CD4-positive, alpha-beta T cell (primary cell): ENCODE measurements around the gene MPP1. TPM values are rescaled to one million over a fixed set of nuclear protein-coding genes. Genes with fewer than 3 reads are reported as not detected.
"Not testable (repeated sequence)": the region's sequence is repeated elsewhere in the genome, so short reads cannot be mapped to it uniquely, and the experiment has no call there.

ENCODE experiments used
- ATAC-seq: fragments of 200-7000 bp; cut with Tn5 transposase; one replicate; pipeline ENCODE4 v1.10.0; 2022; ENCODE audit warnings: mild to moderate bottlenecking; ENCODE audit not compliant: poor library complexity
- CTCF ChIA-PET: fragments of 350-600 bp; sonication (Branson Sonifier 250); formaldehyde crosslinking; loops from one replicate; lab custom pipeline; 2021; ENCODE audit warnings: antibody characterized with exemption, inconsistent platforms; lab: Charles Lee
- POLR2A ChIA-PET: fragments of 350-600 bp; sonication (Branson Sonifier 250); formaldehyde crosslinking; loops from one replicate; lab custom pipeline; 2021; ENCODE audit warnings: antibody characterized with exemption, inconsistent platforms; lab: Charles Lee
- DNase-seq, 14 experiments: peaks; one replicate each; pipeline ENCODE4 v3.0.0-alpha.2; 2013 to 2020; ENCODE audit warnings: mixed read lengths in 2 of 14
- H3K27ac ChIP-seq, 2 donors: one replicate each; pipeline versions ENCODE4 v1.5.1 to v1.7.0; 2013; ENCODE audit warnings: low read length in 2 of 2, low read depth in 1 of 2, mild to moderate bottlenecking in 1 of 2
- H3K27me3 ChIP-seq, 2 experiments: 1 replicate in 1 of 2; 2 replicates in 1 of 2; pipeline versions ENCODE4 v1.6.1 to v1.7.0; 2013; ENCODE audit warnings: low read length in 2 of 2, control low read depth in 1 of 2, mild to moderate bottlenecking in 1 of 2, moderate library complexity in 1 of 2; ENCODE audit not compliant: insufficient read depth in 2 of 2, control insufficient read depth in 1 of 2
- H3K36me3 ChIP-seq: one replicate; pipeline ENCODE4 v1.6.1; 2013; ENCODE audit warnings: low read length, control low read depth; ENCODE audit not compliant: insufficient read depth
- H3K4me1 ChIP-seq: one replicate; pipeline ENCODE4 v1.6.1; 2013; ENCODE audit warnings: low read length, control low read depth; ENCODE audit not compliant: insufficient read depth
- H3K4me3 ChIP-seq: one replicate; pipeline ENCODE4 v1.5.1; 2013; ENCODE audit warnings: mild to moderate bottlenecking, low read length, moderate library complexity
- H3K9me3 ChIP-seq, 2 experiments: 1 replicate in 1 of 2; 2 replicates in 1 of 2; pipeline versions ENCODE4 v1.6.1 to v1.7.0; 2013; ENCODE audit warnings: low read length in 2 of 2, mild to moderate bottlenecking in 2 of 2, control low read depth in 1 of 2, moderate library complexity in 1 of 2; ENCODE audit not compliant: control insufficient read depth in 1 of 2, insufficient read depth in 1 of 2
- H3K27ac Mint-ChIP-seq: one replicate; pipeline ENCODE4 v1.8.0; 2020; ENCODE audit warnings: mixed read lengths
- H3K27me3 Mint-ChIP-seq: one replicate; pipeline ENCODE4 v1.8.0; 2021; ENCODE audit warnings: mixed read lengths
- H3K36me3 Mint-ChIP-seq: one replicate; pipeline ENCODE4 v1.8.0; 2021; ENCODE audit warnings: low read depth, mixed read lengths
- H3K4me1 Mint-ChIP-seq: one replicate; pipeline ENCODE4 v1.8.0; 2021; ENCODE audit warnings: low read depth, mixed read lengths
- H3K4me3 Mint-ChIP-seq: one replicate; pipeline ENCODE4 v1.8.0; 2020; ENCODE audit warnings: mild to moderate bottlenecking, mixed read lengths
- H3K9me3 Mint-ChIP-seq: one replicate; pipeline ENCODE4 v1.8.0; 2020; ENCODE audit warnings: mixed read lengths
- intact Hi-C, 2 experiments: fragments of 100-400 bp; cut with DNase I in 1 of 2; cut with micrococcal nuclease in 1 of 2; formaldehyde crosslinking; loops; one replicate each; pipeline versions ENCODE4 v1.15.1 to v1.9.0; 2023 to 2025; cut with DNase I, micrococcal nuclease
- total RNA-seq, 174 experiments: library from RNA in 2 of 174; stranded (reverse) in 2 of 174; gene quantifications; one replicate each; pipeline ENCODE4 v1.2.3 and lab custom pipeline; 2021 to 2026
- TF ChIP-seq, protein P1 (sequence below): fragments of 200-600 bp; IDR thresholded peaks from one replicate; pipeline ENCODE4 v1.8.0; 2022; ENCODE audit warnings: antibody characterized with exemption, mild to moderate bottlenecking

The MPP1 gene
- total RNA-seq, 2 experiments from 2014 or later, result 10.7 to 13.1 TPM

DNA sequence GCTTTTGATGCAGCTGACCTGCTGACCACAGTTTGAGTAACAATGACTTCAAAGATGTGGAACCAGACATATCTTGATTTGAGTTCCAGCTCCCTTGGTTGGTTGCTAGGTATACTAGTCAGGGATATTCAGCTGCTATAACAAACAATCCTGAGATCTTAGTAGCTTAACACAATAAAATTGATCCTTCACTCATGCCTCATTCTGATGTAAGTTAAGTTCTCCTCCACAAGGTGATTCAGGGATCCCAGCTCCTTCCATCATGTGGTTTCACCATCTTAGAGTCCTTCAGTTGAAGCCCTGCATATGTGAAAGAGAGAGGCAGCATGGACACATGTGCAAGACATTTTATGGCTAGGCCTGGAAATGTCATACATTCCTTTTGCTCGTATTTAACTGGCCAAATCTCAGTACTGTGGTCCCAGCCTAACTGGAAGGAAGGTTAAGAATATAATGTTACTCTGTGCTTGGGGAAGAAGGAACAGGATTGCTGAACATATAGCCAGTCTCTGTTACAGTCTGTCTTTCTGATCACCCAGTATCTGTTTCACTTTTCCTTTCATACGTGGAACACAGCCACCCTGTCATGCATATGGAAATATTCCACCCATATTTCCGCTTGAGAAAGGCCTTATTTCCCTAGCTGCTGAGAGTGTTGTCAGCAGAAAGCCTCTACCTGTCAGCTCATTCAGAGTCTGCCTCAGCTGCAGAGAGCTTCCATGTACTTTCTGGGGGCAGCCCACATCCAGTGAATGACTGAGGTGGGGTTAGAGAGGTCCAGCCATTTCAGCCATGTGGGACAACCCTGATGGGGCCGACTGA is 22.1 kb upstream of the MPP1 start:
- no peak overlapping the region for H3K4me3 Mint-ChIP-seq
- H3K9me3 Mint-ChIP-seq, result no peaks in the 10 kb centered on the region
- no peaks in the 10 kb centered on the region for H3K36me3 Mint-ChIP-seq
- Histone ChIP-seq H3K36me3 (no peaks in the 10 kb centered on the region), H3K4me3 (no peak overlapping the region), H3K27ac (peak overlapping the region in 1 of 2 donors; percentile 10), H3K9me3 (no peaks in the 10 kb centered on the region), H3K4me1 (peaks cover 11% of the 10 kb centered on the region), H3K27me3 (no peaks in the 10 kb centered on the region)
- no peaks in the 10 kb centered on the region for H3K27me3 Mint-ChIP-seq
- intact Hi-C loops, result no loop called here
- DNase-seq (peak in 3 of 14 experiments; percentile 24 to 67 (median 29)), ATAC-seq (peak; percentile 26)
- TF ChIP-seq, protein P1, sequence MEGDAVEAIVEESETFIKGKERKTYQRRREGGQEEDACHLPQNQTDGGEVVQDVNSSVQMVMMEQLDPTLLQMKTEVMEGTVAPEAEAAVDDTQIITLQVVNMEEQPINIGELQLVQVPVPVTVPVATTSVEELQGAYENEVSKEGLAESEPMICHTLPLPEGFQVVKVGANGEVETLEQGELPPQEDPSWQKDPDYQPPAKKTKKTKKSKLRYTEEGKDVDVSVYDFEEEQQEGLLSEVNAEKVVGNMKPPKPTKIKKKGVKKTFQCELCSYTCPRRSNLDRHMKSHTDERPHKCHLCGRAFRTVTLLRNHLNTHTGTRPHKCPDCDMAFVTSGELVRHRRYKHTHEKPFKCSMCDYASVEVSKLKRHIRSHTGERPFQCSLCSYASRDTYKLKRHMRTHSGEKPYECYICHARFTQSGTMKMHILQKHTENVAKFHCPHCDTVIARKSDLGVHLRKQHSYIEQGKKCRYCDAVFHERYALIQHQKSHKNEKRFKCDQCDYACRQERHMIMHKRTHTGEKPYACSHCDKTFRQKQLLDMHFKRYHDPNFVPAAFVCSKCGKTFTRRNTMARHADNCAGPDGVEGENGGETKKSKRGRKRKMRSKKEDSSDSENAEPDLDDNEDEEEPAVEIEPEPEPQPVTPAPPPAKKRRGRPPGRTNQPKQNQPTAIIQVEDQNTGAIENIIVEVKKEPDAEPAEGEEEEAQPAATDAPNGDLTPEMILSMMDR, result no peak
- ChIA-PET CTCF (no interaction called here), POLR2A (interaction anchor here (1.2 kb wide), 1 partner anchor 22 kb away, joined by 5 read pairs; the partner anchor contains the start of gene MPP1)
- H3K27ac Mint-ChIP-seq, result peak overlapping the region; percentile 71
- no peaks in the 10 kb centered on the region for H3K4me1 Mint-ChIP-seq

DNA sequence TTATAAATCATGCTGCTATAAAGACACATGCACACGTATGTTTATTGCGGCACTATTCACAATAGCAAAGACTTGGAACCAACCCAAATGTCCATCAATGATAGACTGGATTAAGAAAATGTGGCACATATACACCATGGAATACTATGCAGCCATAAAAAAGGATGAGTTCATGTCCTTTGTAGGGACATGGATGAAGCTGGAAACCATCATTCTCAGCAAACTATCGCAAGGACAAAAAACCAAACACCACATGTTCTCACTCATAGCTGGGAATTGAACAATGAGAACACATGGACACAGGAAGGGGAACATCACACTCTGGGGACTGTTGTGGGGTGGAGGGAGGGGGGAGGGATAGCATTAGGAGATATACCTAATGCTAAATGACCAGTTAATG is 20.3 kb upstream of the MPP1 start:
- H3K4me1 Mint-ChIP-seq, result not testable (repeated sequence)

DNA sequence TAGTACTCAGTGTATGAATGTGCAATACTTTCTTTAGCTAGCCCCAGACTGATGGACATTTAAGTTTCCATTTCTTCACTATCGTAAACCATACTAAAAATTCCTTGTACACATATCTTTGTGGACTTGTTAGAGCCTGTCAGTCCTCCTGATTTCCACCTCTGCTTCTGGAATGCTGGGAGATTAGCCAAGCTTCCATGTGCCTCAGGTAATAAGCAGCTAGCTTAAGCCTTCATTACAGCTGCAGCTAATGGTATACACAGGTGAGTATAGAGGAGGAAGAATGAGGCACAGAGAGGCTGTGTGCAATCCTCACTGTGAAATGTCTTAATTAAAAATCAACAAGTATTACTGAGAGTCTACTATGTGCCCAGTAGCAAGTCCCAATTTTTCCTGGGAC is 19.4 kb upstream of the MPP1 start:
- Mint-ChIP-seq H3K27me3 (no peaks in the 10 kb centered on the region), H3K9me3 (no peaks in the 10 kb centered on the region), H3K27ac (no peak overlapping the region), H3K4me3 (no peak overlapping the region), H3K4me1 (no peaks in the 10 kb centered on the region), H3K36me3 (no peaks in the 10 kb centered on the region)
- DNase-seq (no peak), ATAC-seq (no peak)
- no peak overlapping the region for H3K27ac ChIP-seq
- H3K9me3 ChIP-seq, result no peaks in the 10 kb centered on the region
- TF ChIP-seq, protein P1, result no peak
- H3K27me3 ChIP-seq, result no peaks in the 10 kb centered on the region
- no peaks in the 10 kb centered on the region for H3K36me3 ChIP-seq
- peaks cover 9% of the 10 kb centered on the region for H3K4me1 ChIP-seq
- H3K4me3 ChIP-seq, result no peak overlapping the region
- CTCF ChIA-PET, result no interaction called here
- intact Hi-C loops, result no loop called here
- POLR2A ChIA-PET, result no interaction called here

More for the DNA sequence above, 20.3 kb upstream of the MPP1 start:
- H3K4me1 ChIP-seq, result peaks cover 11% of the 10 kb centered on the region
- H3K36me3 Mint-ChIP-seq, H3K36me3 ChIP-seq, POLR2A ChIA-PET, H3K9me3 ChIP-seq, H3K27ac Mint-ChIP-seq, H3K27ac ChIP-seq, DNase-seq, H3K4me3 Mint-ChIP-seq, ATAC-seq, H3K27me3 ChIP-seq, H3K27me3 Mint-ChIP-seq, H3K4me3 ChIP-seq, CTCF ChIA-PET, intact Hi-C loops, H3K9me3 Mint-ChIP-seq: not testable (repeated sequence)
